GM12891 (cell line): ENCODE results near the gene MAP3K7CL.

Experiments used
- POLR2A ChIP-seq: IDR thresholded peaks from 2 replicates; pipeline ENCODE4 v1.6.1; 2011; ENCODE audit warnings: low read depth, low read length, control low read depth
- POLR2AphosphoS5 ChIP-seq: IDR thresholded peaks from 2 replicates; pipeline ENCODE4 v1.6.1; 2011; ENCODE audit warnings: low read depth, low read length, control low read depth
- POU2F2 ChIP-seq: IDR thresholded peaks from 2 replicates; pipeline ENCODE4 v1.6.1; 2011; ENCODE audit warnings: low read depth, mild to moderate bottlenecking, control low read depth, low read length, moderate library complexity
- SPI1 ChIP-seq: IDR thresholded peaks from 2 replicates; pipeline ENCODE4 v1.6.1; 2011; ENCODE audit warnings: low read depth, low read length, control low read depth

DNA sequence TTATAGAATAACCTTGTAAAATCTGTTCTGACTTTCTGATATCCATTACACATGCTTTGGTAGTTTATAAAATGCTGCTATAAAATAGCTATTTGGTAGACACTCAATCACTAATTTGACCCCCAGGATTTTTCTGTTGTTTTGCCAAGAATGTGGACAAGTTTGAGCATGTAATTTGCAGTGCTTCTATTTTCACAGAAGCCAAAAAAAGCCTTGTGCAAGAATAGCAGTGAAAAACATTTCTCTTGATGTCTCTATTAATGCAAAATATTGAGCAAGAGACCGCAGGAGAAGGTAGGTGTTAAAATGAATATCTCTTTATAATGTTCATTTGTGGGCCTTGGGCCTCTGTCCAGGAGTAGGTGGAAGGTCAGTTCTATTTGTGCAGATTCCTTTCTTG lies 22.5 kb downstream of the MAP3K7CL start:
- TF ChIP-seq POLR2A (no peak), POLR2AphosphoS5 (no peak), SPI1 (no peak), POU2F2 (no peak)
